SIG-M5 treated with dmso at 0.1 percent for 504 hours (cell line): ENCODE measurements around the gene WAS.

Experiments used
- DNase-seq: peaks from one replicate; lab custom pipeline; 2025; ENCODE audit not compliant: unreplicated experiment; lab: John Stamatoyannopoulos, UW

The WAS gene

GRCh38 chrX:48711162-48711928 is 27.7 kb downstream of the WAS start:
- no peak for DNase-seq

- DNase-seq = no peak
These were observed 28.4 kb downstream of the WAS start for GRCh38 chrX:48711929-48712505.

DNA sequence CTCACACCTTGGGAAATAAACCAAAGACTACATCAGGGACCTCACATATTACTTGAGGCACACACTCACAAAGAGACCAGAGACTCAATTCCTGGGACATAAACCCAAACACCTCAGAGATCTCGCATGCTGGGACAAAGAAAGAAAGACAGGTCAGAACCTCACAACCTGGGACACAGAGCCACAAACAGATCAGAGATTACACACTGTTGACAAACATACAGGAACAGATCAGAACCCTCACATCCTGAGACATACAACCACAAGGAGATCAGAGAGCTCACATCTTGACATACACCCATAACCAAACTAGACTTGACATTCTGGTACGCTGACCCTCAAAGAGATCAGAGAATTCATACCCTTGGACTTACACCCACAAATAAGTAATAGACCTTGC is 30.2 kb downstream of the WAS start:
- no peak for DNase-seq

DNA sequence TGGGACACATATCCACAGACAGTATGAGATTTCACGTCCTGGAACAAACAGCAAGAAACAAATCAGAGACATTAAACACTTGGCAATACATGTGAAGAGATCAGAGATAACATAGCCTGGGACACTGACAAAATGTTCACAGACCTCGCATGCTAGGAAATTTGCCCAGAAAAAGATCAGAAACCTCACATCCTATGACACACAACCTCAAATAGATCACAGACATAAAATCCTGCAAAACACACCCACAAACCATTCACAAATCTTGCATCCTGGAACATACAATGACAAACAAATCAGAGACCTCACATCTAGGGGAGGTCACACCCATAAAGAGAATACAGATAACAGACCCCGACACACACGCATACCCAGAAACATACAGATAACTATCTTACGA is 31.0 kb downstream of the WAS start:
- no peak for DNase-seq

GRCh38 chrX:48715072-48715471 is 31.5 kb downstream of the WAS start:
- DNase-seq = no peak

DNA sequence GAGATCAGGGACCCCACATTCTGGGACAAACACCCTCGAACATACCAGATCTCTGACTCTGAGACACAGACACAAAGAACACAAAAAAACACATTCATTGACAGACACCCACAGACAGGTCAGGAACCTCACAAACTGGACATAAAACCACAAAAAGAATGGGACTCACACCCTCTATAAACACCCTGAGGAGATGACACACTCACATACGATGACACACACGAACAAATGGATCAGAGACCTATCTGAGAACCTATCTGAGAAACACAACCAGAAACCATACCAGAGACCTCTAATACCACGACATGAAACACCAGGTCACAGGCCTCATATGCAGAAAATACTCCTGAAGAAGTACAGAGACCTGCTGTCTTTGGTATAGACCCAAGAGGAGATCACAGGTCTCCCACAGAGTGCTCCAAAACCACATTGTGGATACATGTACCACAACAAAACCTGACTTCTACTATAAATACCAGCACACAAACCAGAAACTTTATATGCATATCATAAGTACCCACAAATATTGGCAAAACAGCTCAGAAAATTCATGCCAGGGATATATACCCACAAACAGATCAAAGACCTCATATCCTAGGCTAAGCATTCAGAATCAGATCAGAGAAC is 32.4 kb downstream of the WAS start:
- no peak for DNase-seq

- no peak for DNase-seq
These were observed 36.4 kb downstream of the WAS start for GRCh38 chrX:48719958-48720357.

GRCh38 chrX:48720577-48721250 is 37.1 kb downstream of the WAS start:
- DNase-seq = no peak

- no peak for DNase-seq
These were observed 38.3 kb downstream of the WAS start for GRCh38 chrX:48721916-48722315.

DNA sequence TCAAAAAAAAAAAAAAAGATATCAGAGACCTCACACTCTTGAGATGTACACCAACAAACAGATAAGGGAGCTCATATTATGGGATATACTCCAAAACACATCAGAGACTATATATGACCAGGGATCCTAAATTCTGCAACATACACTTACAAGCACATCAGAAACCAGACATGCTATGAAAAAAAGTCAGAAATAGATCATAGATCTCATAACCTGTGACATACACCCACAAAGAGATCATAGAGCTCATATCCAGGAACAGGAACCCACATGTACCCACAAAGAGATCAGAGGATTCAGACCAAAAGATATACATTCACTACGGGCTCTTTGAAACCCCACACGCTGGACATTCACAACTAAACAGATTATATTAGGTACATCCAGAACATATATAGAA is 43.0 kb downstream of the WAS start:
- DNase-seq = no peak

- no peak for DNase-seq
These were observed 45.1 kb downstream of the WAS start for GRCh38 chrX:48728653-48729052.

DNA sequence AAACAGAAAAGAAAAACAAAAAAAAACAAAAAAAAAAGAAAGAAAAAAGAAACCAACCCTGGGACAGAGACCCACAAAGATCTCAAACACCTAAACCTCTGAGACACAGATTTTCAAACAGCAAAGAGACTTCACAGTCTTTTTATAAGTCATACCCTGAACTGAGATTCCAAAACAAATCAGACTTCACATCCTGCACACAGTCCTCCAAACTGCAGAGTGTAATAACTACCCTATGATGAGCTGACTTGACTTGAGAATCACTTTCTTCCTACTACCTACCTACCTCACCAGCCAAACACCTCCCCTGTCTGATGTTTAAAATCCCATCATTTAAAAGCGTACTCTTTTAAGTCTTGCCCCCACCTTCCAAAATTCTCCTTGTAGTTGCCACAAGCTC is 52.7 kb downstream of the WAS start:
- DNase-seq = no peak

- DNase-seq = no peak
These were observed 53.2 kb downstream of the WAS start for GRCh38 chrX:48736878-48737212.

- DNase-seq = peak; percentile 97
These were observed 53.8 kb downstream of the WAS start for GRCh38 chrX:48737213-48737938.

DNA sequence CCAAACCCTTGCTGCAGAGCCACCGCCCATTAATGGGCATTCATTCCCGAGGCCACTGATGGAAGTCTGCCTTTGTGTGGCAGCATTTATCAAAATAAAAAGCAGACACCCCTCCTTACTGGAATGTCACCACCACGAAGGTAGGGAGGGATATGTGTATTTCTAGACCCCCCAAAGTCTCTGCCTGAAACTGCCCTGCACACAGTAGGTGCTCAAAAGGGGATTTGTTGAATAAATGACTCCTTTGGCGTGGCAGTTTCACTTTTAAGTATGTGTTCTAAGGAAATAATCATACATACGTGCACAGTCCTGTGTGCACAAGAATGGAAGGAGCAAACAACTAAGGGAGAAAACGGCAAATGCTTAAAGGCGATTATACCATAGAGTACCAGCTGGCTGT is 54.3 kb downstream of the WAS start:
- DNase-seq = no peak
